SK-N-SH (cell line): Measurements from ENCODE around the gene KCNE3. TPM values are rescaled to one million over a fixed set of nuclear protein-coding genes. Genes with fewer than 3 reads are reported as not detected.

Source experiments
- CTCF ChIA-PET: fragments of 300-600, 350-600 bp; formaldehyde crosslinking; extraction: SDS; loops from one replicate; lab custom pipeline; 2021; lab: Yijun Ruan, JAX
- POLR2A ChIA-PET: fragments of 350-600 bp; sonication (Branson Sonifier 250); formaldehyde crosslinking; extraction: SDS; loops from one replicate; lab custom pipeline; 2020; ENCODE audit warnings: antibody characterized with exemption, inconsistent platforms; lab: Yijun Ruan, JAX
- DNase-seq: peaks from one replicate; pipeline ENCODE4 v3.0.0; 2012
- H2AFZ ChIP-seq: fragments of 200-600 bp; sonication (generic); 2 replicates; pipeline ENCODE4 v1.8.1; 2016; ENCODE audit warnings: antibody characterized with exemption, mild to moderate bottlenecking, low read depth
- H3F3A ChIP-seq: fragments of 200-600 bp; sonication (generic); replicated peaks from 2 replicates; pipeline ENCODE3; 2016; ENCODE audit warnings: antibody characterized with exemption, mild to moderate bottlenecking; ENCODE audit not compliant: insufficient read depth
- H3K27ac ChIP-seq, 2 experiments: fragments of 200-500 bp in 1 of 2; fragments of 200-600 bp in 1 of 2; sonication (Bioruptor generic) in 1 of 2; sonication (generic), shearing (Covaris generic) in 1 of 2; 2 replicates each; pipeline versions ENCODE4 v1.5.1 to v1.6.1; 2014 to 2016; ENCODE audit warnings: low read depth in 2 of 2, inconsistent platforms in 1 of 2, low read length in 1 of 2, mild to moderate bottlenecking in 1 of 2, mixed read lengths in 1 of 2
- H3K27me3 ChIP-seq: fragments of 200-600 bp; sonication (generic), shearing (Covaris generic); 2 replicates; pipeline ENCODE4 v1.6.1; 2016; ENCODE audit warnings: mixed run types; ENCODE audit not compliant: insufficient read depth
- H3K36me3 ChIP-seq, 2 experiments: fragments of 200-500 bp in 1 of 2; fragments of 200-600 bp in 1 of 2; sonication (Bioruptor generic) in 1 of 2; sonication (generic) in 1 of 2; replicated peaks in 1 of 2; 2 replicates each; pipeline versions ENCODE3 to v1.5.1; 2014 to 2016; ENCODE audit warnings: low read length in 1 of 2, mild to moderate bottlenecking in 1 of 2; ENCODE audit not compliant: insufficient read depth in 2 of 2, control insufficient read depth in 1 of 2
- H3K4me1 ChIP-seq, 2 experiments: fragments of 200-500 bp in 1 of 2; fragments of 200-600 bp in 1 of 2; sonication (Bioruptor generic) in 1 of 2; sonication (generic), shearing (Covaris generic) in 1 of 2; 2 replicates each; pipeline versions ENCODE4 v1.5.1 to v1.6.1; 2014 to 2016; ENCODE audit warnings: low read depth in 1 of 2, low read length in 1 of 2, mixed run types in 1 of 2; ENCODE audit not compliant: insufficient read depth in 2 of 2, control insufficient read depth in 1 of 2
- H3K4me2 ChIP-seq: fragments of 200-600 bp; sonication (generic), shearing (Covaris generic); 2 replicates; pipeline ENCODE4 v1.6.1; 2017; ENCODE audit warnings: mixed run types
- H3K4me3 ChIP-seq, 2 experiments: fragments of 200-500 bp in 1 of 2; fragments of 200-600 bp in 1 of 2; sonication (Bioruptor generic) in 1 of 2; sonication (generic), shearing (Covaris generic) in 1 of 2; 2 replicates each; pipeline versions ENCODE4 v1.5.1 to v1.8.1; 2014 to 2016; ENCODE audit warnings: low read depth in 2 of 2, inconsistent platforms in 1 of 2, low read length in 1 of 2, mild to moderate bottlenecking in 1 of 2, mixed read lengths in 1 of 2, moderate library complexity in 1 of 2
- H3K79me2 ChIP-seq: fragments of 200-600 bp; sonication (generic); 2 replicates; pipeline ENCODE4 v1.8.1; 2017; ENCODE audit warnings: mild to moderate bottlenecking; ENCODE audit not compliant: insufficient read depth
- H3K9ac ChIP-seq: fragments of 200-600 bp; sonication (generic); 2 replicates; pipeline ENCODE4 v1.6.1; 2017; ENCODE audit warnings: mixed run types
- H3K9me2 ChIP-seq: fragments of 200-600 bp; sonication (generic); 2 replicates; pipeline ENCODE4 v1.6.1; 2017; ENCODE audit warnings: mixed run types
- H3K9me3 ChIP-seq: fragments of 200-600 bp; sonication (generic); 2 replicates; pipeline ENCODE4 v1.6.1; 2017; ENCODE audit warnings: mixed run types, mild to moderate bottlenecking, moderate library complexity
- H4K20me1 ChIP-seq: fragments of 200-600 bp; sonication (generic); 2 replicates; pipeline ENCODE4 v1.6.1; 2017; ENCODE audit warnings: mild to moderate bottlenecking, mixed run types; ENCODE audit not compliant: insufficient read depth
- CHD2 ChIP-seq: fragments of 150-350 bp; IDR thresholded peaks from 2 replicates; pipeline ENCODE4 v1.6.1; 2018; ENCODE audit warnings: low read length; ENCODE audit not compliant: partially characterized antibody
- EP300 ChIP-seq, 2 experiments: IDR thresholded peaks; 2 replicates each; pipeline versions ENCODE4 v1.4.0 to v1.6.1; 2012; ENCODE audit warnings: borderline replicate concordance in 1 of 2, low read depth in 1 of 2, low read length in 1 of 2
- EZH2phosphoT487 ChIP-seq: fragments of 200-600 bp; sonication (generic); IDR thresholded peaks from 2 replicates; pipeline ENCODE4 v1.6.1; 2017; ENCODE audit warnings: low read depth, mixed run types, mild to moderate bottlenecking, antibody characterized with exemption, moderate library complexity, borderline replicate concordance
- FOSL2 ChIP-seq: IDR thresholded peaks from 2 replicates; pipeline ENCODE4 v1.4.0; 2012; ENCODE audit warnings: low read depth, mild to moderate bottlenecking, moderate library complexity, borderline replicate concordance
- FOXM1 ChIP-seq: IDR thresholded peaks from 2 replicates; pipeline ENCODE4 v1.4.0; 2012; ENCODE audit warnings: low read depth, mild to moderate bottlenecking
- GABPA ChIP-seq: IDR thresholded peaks from 2 replicates; pipeline ENCODE4 v1.4.0; 2012; ENCODE audit warnings: low read depth, mild to moderate bottlenecking
- MEF2A ChIP-seq: IDR thresholded peaks from 2 replicates; pipeline ENCODE4 v1.4.0; 2012; ENCODE audit warnings: low read depth, borderline replicate concordance
- NFIC ChIP-seq: IDR thresholded peaks from 2 replicates; pipeline ENCODE4 v1.4.0; 2012; ENCODE audit warnings: borderline replicate concordance
- RCOR1 ChIP-seq: fragments of 150-350 bp; IDR thresholded peaks from 2 replicates; pipeline ENCODE4 v1.6.1; 2017; ENCODE audit warnings: antibody characterized with exemption, low read length
- REST ChIP-seq: IDR thresholded peaks from 2 replicates; pipeline ENCODE4 v1.6.1; 2012; ENCODE audit warnings: mild to moderate bottlenecking, low read depth, low read length, moderate library complexity
- SIN3A ChIP-seq: IDR thresholded peaks from 2 replicates; pipeline ENCODE4 v1.6.1; 2012; ENCODE audit warnings: low read depth, mild to moderate bottlenecking, low read length, moderate library complexity, borderline replicate concordance
- TEAD4 ChIP-seq: IDR thresholded peaks from 2 replicates; pipeline ENCODE4 v1.4.0; 2012; ENCODE audit warnings: mild to moderate bottlenecking, borderline replicate concordance; ENCODE audit not compliant: insufficient read depth
- USF2 ChIP-seq: fragments of 150-350 bp; IDR thresholded peaks from 2 replicates; pipeline ENCODE4 v1.6.1; 2017; ENCODE audit warnings: antibody characterized with exemption, low read length, low read depth, borderline replicate concordance
- ZBTB33 ChIP-seq: IDR thresholded peaks from 2 replicates; pipeline ENCODE4 v1.4.0; 2012; ENCODE audit warnings: low read depth, borderline replicate concordance
- WGBS: methylation state at CpG from one replicate; pipeline ENCODE4 v1.1.6; 2017; ENCODE audit warnings: low lambda C conversion rate; 5-methylcytosine and 5-hydroxymethylcytosine counted together
- polyA plus RNA-seq, 3 experiments: library from polyadenylated mRNA; depleted of rRNA; stranded (reverse); fragments of >200 nt; gene quantifications; 2 replicates each; pipeline ENCODE4 v1.2.3, GENCODE V29; 2012
- TF ChIP-seq, protein P1 (sequence below): IDR thresholded peaks from 2 replicates; pipeline ENCODE4; 2012
- TF ChIP-seq, protein P2 (sequence below): IDR thresholded peaks from 2 replicates; pipeline ENCODE4 v1.4.0; 2012; ENCODE audit warnings: low read depth

The KCNE3 gene
- polyA plus RNA-seq, 1 of the 3 experiments (the other 2 are of a cell fraction), result not detected

DNA sequence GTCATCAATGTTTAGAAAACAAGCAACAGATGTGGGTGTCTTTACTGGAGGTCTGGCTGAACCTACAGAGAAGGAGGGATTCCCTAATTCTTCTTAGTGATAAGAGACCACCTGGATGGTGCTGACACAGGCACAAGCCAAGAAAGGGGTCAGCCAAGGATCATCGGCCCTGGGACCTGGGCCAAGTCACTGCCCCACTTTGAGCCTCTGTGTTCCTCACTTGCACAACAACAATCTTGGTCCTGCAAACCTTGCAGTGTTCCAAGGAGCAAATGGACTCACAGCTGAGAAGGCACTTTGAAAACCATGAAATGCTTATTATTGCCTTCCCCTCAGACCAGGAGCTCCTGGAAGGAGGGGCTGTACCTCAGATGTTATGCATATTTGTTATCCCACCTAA is 7.0 kb upstream of the KCNE3 start:
- POLR2A ChIA-PET, result no interaction called here
- Histone ChIP-seq H2AFZ (no peak overlapping the region), H3K4me1 (peaks cover 0 to 2% of the 10 kb centered on the region in 2 experiments; a peak in 1 of 4 replicates), H3K36me3 (no peaks in the 10 kb centered on the region), H3F3A (no peaks in the 10 kb centered on the region), H3K9ac (no peak overlapping the region), H4K20me1 (no peaks in the 10 kb centered on the region), H3K4me3 (no peak overlapping the region), H3K27me3 (peaks cover 6% of the 10 kb centered on the region; the same call in 1 of the 2 replicates), H3K4me2 (no peak overlapping the region), H3K9me3 (no peaks in the 10 kb centered on the region), H3K79me2 (no peaks in the 10 kb centered on the region), H3K9me2 (no peaks in the 10 kb centered on the region), H3K27ac (no peak overlapping the region)
- WGBS, result 29% methylated on average over 1 of the region's 1 CpG
- CTCF ChIA-PET, result interaction anchor here (0.7 to 2.1 kb wide), 2 partner anchors 13 to 21 kb away, joined by 3 to 4 read pairs; no protein-coding TSS in a partner anchor
- DNase-seq, result no peak
- TF ChIP-seq, protein P1, sequence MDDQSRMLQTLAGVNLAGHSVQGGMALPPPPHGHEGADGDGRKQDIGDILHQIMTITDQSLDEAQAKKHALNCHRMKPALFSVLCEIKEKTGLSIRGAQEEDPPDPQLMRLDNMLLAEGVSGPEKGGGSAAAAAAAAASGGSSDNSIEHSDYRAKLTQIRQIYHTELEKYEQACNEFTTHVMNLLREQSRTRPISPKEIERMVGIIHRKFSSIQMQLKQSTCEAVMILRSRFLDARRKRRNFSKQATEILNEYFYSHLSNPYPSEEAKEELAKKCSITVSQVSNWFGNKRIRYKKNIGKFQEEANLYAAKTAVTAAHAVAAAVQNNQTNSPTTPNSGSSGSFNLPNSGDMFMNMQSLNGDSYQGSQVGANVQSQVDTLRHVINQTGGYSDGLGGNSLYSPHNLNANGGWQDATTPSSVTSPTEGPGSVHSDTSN, result no peak
- no peak for TF ChIP-seq GABPA
- TF ChIP-seq EZH2phosphoT487, result no peak
- TF ChIP-seq MEF2A, result no peak
- TF ChIP-seq ZBTB33, result no peak
- no peak for TF ChIP-seq REST
- TF ChIP-seq RCOR1, result no peak
- no peak for TF ChIP-seq FOXM1
- no peak for TF ChIP-seq TEAD4
- TF ChIP-seq CHD2, result no peak
- TF ChIP-seq, protein P2, sequence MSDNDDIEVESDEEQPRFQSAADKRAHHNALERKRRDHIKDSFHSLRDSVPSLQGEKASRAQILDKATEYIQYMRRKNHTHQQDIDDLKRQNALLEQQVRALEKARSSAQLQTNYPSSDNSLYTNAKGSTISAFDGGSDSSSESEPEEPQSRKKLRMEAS, result no peak
- TF ChIP-seq FOSL2, result no peak
- TF ChIP-seq NFIC, result no peak
- TF ChIP-seq SIN3A, result no peak
- no peak for TF ChIP-seq USF2
- TF ChIP-seq EP300 (IDR thresholded peaks at IDR 0.05; ENCODE audit: borderline replicate concordance in 1 of 2, low read depth in 1 of 2, low read length in 1 of 2), result no peak
